ENCODE measurements around the gene HMOX2. TPM values are rescaled to one million over a fixed set of nuclear protein-coding genes. Genes with fewer than 3 reads are reported as not detected.

HMOX2 gene
- total and polyA plus RNA-seq, 3 donors from 2014 or later: 67.3 to 216 (median 92.0) TPM

DNA sequence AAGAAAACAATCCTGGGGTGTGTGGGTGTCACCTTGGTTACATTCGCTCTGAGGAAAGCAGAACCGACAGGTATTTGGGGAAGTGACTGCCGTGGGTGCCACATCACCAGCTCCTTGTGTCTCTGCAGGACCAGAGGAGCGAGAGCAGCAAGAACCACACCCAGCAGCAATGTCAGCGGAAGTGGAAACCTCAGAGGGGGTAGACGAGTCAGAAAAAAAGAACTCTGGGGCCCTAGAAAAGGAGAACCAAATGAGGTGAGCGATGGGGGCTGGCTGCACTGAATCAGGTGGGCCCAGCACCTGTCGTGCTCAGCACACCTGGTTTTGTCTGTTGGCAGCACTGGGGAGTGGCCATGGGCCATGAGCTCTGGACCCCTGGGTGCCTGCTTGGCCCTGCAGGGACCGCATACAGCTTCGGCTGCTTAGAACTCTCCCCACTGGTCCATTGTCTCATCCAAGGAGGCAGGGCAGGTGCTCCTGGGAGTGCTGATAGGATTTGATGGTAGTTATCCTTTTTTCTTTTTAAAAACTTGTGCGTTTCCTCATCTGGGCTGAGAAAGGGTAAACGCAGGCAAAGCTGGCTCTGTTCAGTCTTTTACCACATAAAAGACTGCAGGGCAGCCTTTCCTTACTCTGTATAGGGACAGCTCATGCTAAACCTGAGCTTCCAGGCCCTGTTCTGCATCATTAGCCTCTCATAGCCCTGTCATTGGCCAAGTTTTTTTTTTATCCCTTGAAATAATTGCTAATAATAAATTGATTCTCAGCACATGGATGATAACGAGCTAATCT is 29.4 kb downstream of the HMOX2 start:
- no peaks in the 10 kb centered on the region for H3K9me3 ChIP-seq
- no peak overlapping the region for H3K4me3 ChIP-seq
- DNase-seq: no peak
- H3K36me3 ChIP-seq (ENCODE audit: low read depth, missing control alignments): no peaks in the 10 kb centered on the region
- peaks cover under 1% of the 10 kb centered on the region for H3K4me1 ChIP-seq
- H3K27me3 ChIP-seq: no peaks in the 10 kb centered on the region
- H3K27ac ChIP-seq: no peak overlapping the region
- no peak for TF ChIP-seq POLR2A (IDR thresholded peaks at IDR 0.05)
- TF ChIP-seq, protein P1, sequence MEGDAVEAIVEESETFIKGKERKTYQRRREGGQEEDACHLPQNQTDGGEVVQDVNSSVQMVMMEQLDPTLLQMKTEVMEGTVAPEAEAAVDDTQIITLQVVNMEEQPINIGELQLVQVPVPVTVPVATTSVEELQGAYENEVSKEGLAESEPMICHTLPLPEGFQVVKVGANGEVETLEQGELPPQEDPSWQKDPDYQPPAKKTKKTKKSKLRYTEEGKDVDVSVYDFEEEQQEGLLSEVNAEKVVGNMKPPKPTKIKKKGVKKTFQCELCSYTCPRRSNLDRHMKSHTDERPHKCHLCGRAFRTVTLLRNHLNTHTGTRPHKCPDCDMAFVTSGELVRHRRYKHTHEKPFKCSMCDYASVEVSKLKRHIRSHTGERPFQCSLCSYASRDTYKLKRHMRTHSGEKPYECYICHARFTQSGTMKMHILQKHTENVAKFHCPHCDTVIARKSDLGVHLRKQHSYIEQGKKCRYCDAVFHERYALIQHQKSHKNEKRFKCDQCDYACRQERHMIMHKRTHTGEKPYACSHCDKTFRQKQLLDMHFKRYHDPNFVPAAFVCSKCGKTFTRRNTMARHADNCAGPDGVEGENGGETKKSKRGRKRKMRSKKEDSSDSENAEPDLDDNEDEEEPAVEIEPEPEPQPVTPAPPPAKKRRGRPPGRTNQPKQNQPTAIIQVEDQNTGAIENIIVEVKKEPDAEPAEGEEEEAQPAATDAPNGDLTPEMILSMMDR (IDR thresholded peaks at IDR 0.05): no peak
- 85 to 93% methylated on average over 13 of the region's 13 CpGs for WGBS, 2 donors
- intact Hi-C loops (cut with DNase I; ENCODE audit: low total_unique reads): no loop called here

DNA sequence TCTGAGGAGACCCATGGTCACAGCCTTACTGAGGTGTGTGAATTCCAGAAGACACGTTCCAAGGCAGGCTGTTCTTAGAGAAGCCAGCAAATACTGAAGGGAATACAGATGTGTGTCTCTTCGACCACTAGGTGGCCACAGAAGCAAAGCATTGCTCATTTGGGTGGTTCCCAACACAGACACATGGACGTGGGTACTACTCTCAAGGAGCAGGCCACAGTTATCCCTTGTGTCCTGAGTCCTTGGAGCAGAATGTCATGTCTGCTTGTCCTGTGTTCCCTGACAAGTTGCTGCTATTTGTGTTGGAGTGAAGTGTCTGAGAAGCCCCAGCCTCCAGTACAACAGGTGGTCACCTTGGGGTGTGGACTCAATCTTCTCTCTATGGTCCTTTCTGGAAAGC is 30.3 kb downstream of the HMOX2 start:
- no peak overlapping the region for H3K4me3 ChIP-seq
- peak; percentile 77 for DNase-seq
- intact Hi-C loops (cut with DNase I; ENCODE audit: low total_unique reads): no loop called here
- H3K27me3 ChIP-seq: no peaks in the 10 kb centered on the region
- H3K4me1 ChIP-seq: peaks cover 6% of the 10 kb centered on the region
- H3K27ac ChIP-seq: peak overlapping the region in 1 of 2 donors; percentile 36
- no peaks in the 10 kb centered on the region for H3K36me3 ChIP-seq (ENCODE audit: low read depth, missing control alignments)
- WGBS, 2 donors: 18 to 21% methylated on average over 3 of the region's 3 CpGs
- no peaks in the 10 kb centered on the region for H3K9me3 ChIP-seq
- TF ChIP-seq POLR2A (IDR thresholded peaks at IDR 0.05): no peak
- TF ChIP-seq, protein P1 (IDR thresholded peaks at IDR 0.05): peak; percentile 78 to 85 (median 82)

DNA sequence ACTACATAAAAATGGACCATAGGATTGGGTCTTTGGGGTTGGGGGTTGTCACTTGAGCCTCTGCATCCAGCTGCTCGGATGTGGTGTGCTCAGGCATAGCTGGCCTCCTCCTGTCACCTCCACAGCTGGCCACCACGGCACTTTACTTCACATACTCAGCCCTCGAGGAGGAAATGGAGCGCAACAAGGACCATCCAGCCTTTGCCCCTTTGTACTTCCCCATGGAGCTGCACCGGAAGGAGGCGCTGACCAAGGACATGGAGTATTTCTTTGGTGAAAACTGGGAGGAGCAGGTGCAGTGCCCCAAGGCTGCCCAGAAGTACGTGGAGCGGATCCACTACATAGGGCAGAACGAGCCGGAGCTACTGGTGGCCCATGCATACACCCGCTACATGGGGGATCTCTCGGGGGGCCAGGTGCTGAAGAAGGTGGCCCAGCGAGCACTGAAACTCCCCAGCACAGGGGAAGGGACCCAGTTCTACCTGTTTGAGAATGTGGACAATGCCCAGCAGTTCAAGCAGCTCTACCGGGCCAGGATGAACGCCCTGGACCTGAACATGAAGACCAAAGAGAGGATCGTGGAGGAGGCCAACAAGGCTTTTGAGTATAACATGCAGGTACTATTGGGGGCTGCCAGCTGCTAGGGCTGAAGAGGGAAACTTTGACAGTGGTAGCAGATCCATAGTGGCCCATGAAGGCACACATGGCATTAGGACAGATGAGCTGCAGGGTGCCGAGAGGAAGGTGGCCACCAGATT is 31.6 kb downstream of the HMOX2 start:
- no peaks in the 10 kb centered on the region for H3K36me3 ChIP-seq (ENCODE audit: low read depth, missing control alignments)
- intact Hi-C loops (cut with DNase I; ENCODE audit: low total_unique reads): no loop called here

DNA sequence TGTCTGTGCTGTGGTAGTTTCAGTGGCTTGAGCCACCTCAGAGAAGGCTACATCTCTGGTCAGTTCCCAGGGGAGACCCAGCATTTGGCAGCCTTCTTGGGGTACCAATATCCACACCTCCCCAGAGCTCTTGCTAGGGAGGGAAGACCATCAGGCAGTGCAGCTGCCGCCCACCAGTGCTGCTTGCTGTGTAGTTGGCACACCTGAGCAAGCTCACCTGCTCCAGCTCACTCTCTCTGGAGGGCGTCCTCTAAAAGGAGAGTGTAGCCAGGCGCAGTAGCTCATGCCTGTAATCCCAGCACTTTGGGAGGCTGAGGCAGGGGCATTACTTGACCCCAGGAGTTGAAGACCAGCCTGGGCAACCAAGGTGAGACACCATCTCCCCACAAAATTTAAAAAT is 32.6 kb downstream of the HMOX2 start:
- Histone ChIP-seq H3K4me1 (peaks cover 13% of the 10 kb centered on the region), H3K9me3 (no peaks in the 10 kb centered on the region), H3K4me3 (no peak overlapping the region), H3K27me3 (no peaks in the 10 kb centered on the region), H3K36me3 (ENCODE audit: low read depth, missing control alignments) (no peaks in the 10 kb centered on the region), H3K27ac (no peak overlapping the region)
- TF ChIP-seq, protein P1 (IDR thresholded peaks at IDR 0.05): no peak
- no peak for TF ChIP-seq POLR2A (IDR thresholded peaks at IDR 0.05)
- 82 to 98% methylated on average over 2 to 3 of the region's 3 CpGs for WGBS, 2 donors
- intact Hi-C loops (cut with DNase I; ENCODE audit: low total_unique reads): no loop called here
- DNase-seq: no peak

More for the DNA sequence above, 31.6 kb downstream of the HMOX2 start:
- no peak for DNase-seq
- WGBS, 2 donors: 87 to 94% methylated on average over 13 to 17 of the region's 17 CpGs
- H3K9me3 ChIP-seq: no peaks in the 10 kb centered on the region
- no peaks in the 10 kb centered on the region for H3K27me3 ChIP-seq
- no peak for TF ChIP-seq POLR2A (IDR thresholded peaks at IDR 0.05)
- TF ChIP-seq, protein P1 (IDR thresholded peaks at IDR 0.05): no peak
- H3K4me3 ChIP-seq: no peak overlapping the region
- peaks cover 9% of the 10 kb centered on the region for H3K4me1 ChIP-seq
- no peak overlapping the region for H3K27ac ChIP-seq
